GM21367 (cell line): ENCODE data around the gene GPS1.

Experiments
- ATAC-seq: cut with Tn5 transposase; IDR thresholded peaks from one replicate; pipeline ENCODE4 v1.9.1; 2021; ENCODE audit not compliant: unreplicated experiment

Gene GPS1

DNA sequence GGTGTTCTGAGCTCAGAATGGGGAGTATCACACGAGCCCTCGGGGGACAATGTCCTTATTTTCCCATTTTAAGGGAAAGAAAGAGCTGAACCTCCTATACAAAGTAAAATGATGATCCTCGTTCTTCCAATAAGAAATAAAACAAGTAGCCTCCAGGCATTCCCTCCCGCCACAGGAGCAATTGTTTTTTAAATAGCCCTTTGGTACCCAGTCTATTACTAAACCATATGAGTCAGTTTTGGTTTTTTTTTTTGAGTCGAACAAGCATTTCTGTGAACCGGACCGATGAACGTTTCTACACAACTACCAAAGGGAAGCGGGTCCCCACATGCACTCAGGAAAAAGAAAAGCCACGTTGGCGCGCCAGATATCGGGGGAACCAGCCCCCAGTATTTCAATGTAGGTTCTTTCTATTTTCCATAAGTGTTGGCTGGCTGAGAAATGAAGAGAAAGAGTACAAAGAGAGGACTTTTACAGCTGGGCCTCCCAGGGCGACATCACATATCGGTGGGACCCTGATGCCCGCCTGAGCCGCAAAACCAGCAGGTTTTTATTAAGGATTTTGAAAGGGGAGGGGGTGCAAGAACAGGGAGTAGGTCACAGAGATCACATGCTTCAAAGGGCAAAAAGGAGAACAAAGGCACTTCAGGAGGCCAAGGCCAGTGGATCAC lies 10.4 kb upstream of the GPS1 start:
- no peak for ATAC-seq

DNA sequence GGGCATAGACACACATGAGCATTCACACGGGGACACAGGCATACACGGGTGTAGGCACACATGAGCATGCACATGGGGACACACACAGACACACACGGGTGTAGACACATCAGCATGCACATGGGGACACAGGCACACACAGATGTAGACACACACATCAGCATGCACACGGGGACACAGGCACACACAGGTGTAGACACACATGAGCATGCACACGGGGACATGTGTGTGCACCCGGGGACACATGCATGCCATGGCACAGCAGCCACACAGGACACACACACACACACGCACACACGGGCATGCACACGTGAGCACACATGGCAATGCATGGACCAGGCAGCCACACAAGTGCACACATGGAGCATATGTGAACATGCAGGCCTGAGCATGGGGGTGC lies 9.0 kb upstream of the GPS1 start:
- no peak for ATAC-seq

DNA sequence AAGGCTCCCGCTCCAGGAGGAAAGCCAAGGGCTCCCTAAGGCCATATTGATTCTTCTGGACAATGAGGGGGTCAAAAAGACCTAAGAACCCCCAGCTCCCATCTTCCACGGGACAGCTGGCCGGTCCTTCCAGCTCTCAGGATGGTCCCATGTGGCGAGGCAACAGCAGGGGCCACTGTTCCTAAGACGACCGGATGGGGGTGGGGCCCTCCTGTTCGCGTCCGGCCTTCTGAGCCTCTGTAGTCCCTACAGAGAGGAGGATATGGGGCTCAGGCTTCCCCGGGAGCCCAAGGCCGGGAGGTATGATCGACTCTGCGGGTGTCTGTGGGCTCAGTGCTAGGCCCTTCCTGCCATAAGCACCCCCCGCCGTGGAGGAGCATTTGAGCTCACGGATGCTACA lies 8.2 kb upstream of the GPS1 start:
- ATAC-seq, result no peak

DNA sequence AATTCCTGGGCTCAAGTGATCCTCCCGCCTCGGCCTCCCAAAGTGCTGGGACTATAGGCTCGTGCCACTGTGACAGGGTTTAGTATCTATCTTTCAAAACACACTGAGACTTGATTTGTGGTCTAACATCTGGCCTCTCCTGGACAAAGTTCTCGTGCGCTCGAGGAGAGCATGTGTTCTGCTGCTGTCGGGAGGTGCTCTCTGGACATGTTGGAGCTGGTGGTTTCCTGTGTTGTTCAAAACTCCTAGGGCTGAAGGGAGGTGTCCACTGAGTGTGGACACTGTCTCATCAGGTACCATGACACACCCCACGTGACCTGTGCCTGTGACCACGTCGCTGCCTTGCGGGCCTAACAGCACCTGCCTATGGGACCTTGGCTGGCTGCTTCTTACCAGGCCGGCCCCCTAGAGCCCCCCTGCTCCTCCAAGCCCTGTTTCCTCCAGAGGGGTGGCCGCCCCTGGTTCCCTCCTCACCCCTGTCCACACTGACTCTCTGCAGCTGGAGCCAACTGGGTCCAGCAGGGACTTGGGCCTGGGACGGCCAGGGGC lies 5.7 kb upstream of the GPS1 start:
- no peak for ATAC-seq

DNA sequence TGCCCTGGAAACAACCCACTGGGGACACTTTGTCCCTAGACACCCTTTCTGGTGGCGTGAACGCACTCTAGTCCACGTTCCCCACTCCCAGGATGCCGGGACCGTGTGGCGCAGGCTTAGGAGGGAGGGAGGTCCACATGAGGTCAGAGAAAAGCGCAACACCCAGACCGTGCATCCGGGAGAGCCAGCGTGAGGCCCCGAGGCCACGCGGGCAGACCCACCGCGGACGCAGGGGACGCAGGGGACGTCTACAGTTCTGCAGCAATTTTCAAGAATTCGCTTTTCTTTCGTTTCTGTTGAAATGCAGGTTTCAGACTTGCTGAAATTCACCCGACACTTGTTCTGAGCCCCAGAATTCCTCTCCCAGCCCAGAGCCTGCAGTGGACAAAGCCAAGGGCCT lies 4.8 kb upstream of the GPS1 start:
- ATAC-seq, result no peak

DNA sequence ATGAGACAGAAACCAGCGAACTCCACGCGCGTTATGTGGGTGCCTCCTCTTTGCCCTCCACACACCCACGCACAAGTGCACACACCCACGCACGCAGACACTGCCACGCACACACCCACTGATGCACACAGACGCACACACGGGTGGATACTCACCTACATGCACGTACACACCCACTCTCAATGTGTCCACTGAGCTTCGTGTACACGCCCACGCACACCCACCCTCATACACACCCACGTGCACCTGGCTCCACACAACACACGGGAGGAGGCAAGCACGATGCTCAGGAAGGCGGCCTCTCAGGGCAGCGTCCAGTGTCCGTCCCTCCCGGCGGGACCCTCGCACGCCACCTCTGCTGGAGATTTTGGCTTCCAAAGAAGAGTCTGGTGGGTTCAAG lies 4.3 kb upstream of the GPS1 start:
- ATAC-seq, result no peak

DNA sequence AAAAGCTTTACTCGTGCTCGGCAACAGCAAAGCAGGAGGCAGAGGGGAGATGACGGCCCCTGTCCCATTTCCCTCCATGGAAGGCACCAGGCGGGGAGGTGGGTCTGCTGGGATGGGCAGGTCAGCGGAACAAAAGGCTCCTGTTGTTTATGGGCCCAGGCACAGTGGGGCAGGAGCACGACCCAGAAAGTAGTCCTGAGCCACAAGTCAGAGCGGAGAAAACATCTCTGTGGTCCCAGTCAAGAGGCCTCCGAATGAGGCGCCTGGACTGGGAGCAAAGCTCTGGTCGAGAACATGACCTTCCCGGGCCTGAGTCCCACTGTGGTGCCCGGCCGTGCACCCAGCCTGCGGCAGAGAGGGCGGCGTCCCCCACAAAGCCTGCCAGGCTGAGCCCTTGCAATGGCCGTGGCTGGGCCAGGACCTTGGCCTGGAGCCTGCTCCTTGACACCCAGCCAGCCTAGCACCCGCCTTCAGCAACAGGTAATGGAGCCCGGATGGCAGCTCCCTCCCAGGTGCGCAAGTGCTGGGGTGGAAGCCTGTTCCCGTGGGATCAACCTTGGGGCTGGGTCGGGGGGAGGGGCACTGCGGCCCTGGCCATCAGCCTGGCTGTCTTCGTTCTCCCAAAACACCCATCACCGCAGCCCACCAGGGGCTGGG lies 3.7 kb upstream of the GPS1 start:
- ATAC-seq, result no peak

DNA sequence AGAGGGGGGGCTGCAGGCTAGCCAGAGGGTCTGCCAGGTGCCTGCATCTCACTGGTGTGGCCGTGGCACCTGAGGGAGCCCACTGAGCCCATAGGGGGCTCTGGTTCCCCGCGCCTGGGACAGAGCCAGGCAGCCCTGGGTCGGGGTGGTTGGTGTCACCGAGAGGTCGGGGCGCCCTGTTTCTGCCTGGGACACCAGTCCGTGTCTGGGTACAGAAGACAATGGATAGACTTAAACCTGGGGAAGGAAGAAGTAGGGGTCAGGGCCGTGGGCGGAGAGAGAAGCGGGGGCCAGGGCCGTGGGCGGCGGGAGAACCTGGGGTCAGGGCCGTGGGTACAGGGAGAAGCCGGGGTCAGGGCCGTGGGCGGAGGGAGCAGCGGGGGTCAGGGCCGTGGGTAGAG lies 3.1 kb upstream of the GPS1 start:
- no peak for ATAC-seq

DNA sequence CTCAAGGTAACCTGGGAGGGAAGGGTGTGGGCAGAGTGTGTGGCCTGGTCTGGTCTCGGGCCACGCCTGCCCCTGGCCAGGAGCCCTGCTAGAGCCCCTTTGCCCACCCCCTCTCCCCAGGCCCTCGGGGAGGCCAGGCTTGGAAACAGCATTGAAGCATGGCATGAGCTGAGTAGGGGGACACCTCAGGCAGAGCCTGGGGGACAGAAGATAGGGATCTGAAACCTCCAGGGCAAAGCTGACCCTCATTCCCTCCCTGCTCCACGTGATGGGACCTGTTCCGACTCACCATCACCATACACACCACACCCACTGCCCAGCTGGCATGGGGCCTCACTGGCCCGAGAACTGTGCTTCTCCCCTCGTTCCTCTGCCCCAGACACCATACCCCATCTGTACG lies 2.6 kb upstream of the GPS1 start:
- no peak for ATAC-seq

DNA sequence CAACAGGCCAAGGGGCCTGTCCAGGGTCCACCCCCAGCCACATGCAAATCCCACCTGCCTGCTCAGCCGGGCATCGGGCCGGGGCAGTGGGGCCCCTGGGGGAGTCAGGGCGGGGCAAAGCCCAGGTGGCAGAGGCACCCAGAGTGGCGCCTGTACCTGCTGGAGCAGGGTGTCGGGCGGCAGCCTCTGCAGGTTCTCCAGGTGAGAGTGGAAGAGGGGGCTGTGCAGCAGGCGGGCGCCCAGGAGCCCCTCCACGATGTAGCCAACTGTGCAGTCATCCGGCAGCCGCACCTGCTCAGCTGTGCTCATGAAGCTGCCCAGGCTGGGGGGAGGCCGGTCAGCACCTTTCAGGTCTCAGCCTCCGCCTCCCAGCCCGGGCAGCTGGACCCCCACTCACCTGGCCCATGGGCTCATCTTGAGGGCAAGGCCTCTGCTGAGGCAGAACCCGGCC lies 2.2 kb upstream of the GPS1 start:
- no peak for ATAC-seq

DNA sequence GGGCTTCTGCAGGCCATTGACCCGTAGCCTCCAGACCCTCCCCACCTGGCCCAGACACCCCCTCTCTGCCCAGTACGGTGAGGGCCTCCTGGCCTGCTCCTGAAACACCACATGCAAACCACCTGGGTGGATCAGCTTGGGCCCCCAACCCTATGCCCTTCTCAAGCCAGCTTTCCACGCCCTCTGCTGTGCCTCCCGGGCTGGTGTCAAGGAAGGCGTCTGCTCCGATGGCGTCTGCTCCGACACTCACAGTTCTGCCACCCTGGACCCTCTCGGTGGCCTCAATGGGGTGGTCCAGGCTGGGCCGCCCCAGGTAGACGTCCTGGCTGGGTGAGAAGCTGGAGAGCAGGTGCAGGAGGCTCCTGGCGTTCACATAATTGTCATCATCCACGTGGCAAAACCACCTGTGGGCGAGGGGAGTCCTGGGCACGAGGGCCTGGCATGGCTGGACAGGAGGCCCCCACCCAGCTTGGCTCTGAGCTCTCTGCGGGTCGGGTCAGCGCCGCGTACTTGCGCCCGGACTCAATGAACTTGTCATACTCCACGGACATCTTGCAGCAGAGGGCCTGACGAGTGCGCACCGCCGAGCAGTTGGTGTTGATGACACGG lies 1.4 kb upstream of the GPS1 start:
- ATAC-seq, result no peak

DNA sequence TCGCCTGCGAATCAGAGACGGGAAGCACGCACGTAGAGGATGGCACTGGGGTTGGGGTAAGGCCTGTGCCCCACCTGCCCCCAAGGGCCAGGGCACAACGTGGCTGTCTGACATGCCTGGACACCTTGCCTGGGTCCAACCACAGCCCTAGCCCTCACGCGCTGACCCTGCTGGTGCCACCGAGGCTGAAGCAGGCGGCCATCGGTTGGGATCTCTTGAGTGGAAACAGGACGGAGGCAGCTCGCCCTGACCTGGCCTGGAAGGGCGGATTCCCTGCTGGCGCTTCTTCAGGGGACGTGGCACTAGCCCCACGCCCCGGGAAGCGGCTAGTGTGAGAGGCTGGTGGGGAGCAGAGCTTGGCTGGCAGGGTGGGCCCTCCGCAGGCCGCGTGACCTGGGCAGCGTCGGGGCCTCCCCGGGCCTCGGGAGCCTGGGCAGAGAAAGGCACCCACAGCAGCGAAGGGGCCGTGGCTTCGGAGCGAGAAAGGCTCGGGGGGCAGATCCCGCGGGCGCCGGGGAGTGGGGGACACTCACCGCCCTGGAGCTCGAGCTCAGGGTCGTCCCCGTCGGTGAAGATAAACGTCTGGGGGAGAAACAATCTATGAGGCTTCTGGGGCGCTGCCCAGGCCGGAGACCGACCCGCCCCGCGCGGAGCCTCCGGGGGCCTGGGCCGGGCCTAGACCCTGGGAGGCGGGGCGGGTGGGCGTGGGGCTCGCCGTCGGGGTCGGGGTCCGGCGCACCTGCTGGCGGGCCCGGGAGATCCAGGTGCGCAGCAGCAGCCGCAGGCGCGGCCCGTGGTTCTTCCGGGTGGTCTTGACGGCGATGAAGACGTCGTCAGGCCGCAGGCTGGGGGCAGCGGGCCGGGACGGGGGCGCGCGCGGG lies 697 bp upstream of the GPS1 start:
- no peak for ATAC-seq

DNA sequence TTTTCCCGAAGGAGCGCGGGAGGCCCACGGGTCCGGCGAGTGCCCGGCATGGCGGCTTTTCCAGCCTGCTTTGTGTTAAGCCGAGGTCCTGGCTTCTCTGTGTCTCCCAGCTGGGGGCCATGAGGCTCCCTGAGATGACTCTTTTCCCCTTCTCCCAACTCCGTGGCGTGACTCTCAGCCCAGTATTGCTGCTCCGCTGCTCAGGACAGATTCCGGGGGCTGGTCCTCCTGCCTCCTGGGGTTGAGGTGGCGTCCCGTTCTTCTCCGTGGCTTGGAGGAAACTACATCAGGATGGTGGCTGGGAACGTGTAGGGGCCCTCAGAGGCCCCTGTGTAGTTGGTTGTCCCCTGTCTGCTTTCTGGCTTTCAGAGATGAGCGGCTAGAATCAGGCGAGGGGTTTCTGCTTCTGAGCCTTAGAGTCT lies 951 bp downstream of the GPS1 start:
- no peak for ATAC-seq

DNA sequence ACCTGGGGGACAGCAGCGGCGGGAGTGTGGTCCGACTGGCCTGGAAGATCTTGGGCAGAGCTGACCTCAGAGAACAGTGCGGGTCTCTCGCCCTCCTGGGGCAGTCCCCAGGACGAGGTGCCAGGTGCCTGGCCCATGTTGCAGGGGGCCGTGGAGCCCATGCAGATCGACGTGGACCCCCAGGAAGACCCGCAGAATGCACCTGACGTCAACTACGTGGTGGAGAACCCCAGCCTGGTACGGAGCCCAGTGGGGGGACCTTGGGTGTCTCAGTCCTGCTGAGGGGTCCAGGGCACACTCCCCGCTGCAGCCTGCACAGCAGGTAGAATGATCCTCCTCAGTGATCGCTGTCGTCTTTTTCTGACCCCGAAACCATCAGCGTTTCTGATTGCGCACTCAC lies 1.4 kb downstream of the GPS1 start:
- ATAC-seq, result no peak

DNA sequence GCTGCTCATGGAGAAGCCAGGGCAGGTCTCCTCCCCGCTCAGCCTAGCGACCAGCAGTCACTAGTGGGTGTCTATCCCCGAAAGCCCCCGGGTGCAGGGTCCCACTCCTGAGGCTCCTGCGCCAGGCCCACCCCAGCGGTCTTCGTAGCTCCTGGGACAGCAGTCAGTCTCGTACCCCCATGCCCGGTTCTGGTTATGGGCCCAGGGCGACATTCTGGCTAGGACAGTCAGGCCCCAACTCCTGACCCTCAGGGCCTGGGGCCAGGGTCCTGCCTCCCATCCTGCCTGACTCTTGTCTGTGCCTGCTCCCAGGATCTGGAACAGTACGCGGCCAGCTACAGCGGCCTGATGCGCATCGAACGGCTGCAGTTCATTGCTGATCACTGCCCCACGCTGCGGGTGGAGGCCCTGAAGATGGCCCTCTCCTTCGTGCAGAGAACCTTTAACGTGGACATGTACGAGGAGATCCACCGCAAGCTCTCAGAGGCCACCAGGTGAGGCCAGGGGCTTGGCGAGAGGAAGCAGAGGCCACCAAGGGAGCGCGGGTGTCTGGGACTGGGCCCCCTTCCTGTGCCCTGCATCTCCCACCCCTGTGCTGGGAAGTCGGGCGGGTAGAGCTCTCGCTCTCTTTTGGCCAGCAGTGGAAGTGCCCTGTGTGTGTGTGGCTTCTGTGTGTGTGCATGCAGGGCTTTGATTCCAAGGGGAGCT lies 2.0 kb downstream of the GPS1 start:
- no peak for ATAC-seq

DNA sequence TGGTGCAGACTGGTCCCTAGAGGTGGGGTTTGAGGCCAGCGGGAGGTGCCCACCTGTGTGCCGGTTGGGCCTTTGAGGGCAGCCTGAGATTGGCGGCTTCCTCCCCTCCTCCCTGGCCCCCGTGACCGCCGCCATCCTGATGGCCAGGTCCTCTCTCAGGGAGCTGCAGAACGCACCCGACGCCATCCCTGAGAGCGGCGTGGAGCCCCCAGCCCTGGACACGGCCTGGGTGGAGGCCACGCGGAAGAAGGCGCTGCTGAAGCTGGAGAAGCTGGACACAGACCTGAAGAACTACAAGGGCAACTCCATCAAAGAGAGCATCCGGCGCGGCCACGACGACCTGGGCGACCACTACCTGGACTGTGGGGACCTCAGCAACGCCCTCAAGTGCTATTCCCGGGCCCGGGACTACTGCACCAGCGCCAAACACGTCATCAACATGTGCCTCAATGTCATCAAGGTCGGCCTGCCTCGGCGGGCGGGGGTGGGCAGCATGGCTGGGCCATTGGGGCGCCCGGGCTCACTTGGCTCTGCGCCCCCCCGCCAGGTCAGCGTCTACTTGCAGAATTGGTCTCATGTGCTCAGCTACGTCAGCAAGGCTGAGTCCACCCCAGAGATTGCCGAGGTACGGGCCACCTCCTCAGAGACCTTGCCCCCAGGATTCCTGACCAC lies 2.8 kb downstream of the GPS1 start:
- no peak for ATAC-seq

DNA sequence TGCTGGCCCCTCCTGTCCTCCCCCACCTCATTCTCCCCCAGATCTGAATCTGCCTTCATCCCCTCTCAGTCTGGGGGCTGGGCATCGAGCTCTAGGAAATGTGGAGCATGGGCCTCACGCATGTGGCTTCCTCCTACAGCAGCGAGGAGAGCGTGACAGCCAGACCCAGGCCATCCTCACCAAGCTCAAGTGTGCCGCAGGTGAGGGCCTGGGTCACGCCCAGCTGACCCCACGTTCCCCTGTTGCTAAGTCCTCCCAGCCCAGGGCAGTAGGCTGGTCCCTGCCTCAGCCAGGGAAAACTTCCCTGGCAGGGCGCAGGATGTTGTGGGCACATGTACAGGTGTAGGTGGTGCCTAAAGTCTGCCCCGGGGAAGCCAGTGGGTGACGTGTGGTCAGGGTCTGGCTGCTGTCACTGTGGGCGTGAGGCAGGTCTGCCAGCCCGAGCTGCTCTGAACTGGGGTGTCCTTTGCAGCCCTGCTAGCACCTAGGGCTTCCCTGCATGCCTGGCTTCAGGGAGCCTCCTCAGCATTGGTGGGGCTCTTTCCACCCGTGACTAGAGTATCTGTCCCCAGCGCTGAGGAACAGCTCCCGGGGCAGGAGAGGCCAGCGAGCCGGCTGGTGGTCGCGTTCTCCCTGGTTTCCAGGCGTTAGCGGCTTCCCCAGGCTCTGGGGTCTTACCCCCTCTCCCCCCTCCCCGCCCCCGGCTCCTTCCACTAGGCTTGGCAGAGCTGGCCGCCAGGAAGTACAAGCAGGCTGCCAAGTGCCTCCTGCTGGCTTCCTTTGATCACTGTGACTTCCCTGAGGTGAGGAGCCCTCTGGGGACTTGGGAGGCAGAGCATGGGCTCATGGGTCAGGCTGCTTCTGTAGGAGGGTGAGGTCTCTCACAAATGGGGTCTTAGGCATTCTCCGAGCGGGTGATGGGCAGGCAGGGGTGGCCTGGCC lies 3.6 kb downstream of the GPS1 start:
- ATAC-seq, result no peak

DNA sequence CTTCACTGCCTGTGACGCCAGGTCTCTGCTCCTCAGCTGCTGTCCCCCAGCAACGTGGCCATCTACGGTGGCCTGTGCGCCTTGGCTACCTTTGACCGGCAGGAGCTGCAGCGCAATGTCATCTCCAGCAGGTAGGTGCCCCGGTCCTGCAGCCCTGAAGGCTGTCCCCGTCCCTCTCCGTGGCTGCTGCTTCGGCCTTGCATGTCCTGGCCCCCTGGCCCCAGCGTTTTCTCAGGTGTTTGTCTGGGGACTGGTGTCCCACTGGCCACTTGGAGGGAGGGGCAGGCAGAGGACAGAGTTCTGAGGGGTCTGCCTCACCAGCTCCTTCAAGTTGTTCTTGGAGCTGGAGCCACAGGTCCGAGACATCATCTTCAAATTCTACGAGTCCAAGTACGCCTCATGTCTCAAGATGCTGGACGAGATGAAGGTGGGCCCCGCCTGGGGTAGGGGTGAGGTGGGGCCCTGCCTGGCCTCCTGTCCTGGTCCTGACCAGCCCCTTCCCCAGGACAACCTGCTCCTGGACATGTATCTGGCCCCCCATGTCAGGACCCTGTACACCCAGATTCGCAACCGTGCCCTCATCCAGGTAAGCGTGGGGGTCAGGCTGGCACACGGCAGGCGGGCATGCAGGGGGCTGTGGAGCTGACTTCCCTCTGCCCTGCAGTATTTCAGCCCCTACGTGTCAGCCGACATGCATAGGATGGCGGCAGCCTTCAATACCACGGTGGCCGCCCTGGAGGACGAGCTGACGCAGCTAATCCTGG lies 4.4 kb downstream of the GPS1 start:
- ATAC-seq, result no peak
